ENCODE results near the gene APOL3. TPM values are rescaled to one million over a fixed set of nuclear protein-coding genes. Genes with fewer than 3 reads are reported as not detected.
A peak's percentile ranks its signal among the peaks of the same experiment; 100 is the strongest.
"Not testable (repeated sequence)": the region's sequence is repeated elsewhere in the genome, so short reads cannot be mapped to it uniquely, and the experiment has no call there.

Gene APOL3
- total RNA-seq, 8 experiments from 2014 or later = 0.09 to 31.4 (median 2.5) TPM; not detected in 1

DNA sequence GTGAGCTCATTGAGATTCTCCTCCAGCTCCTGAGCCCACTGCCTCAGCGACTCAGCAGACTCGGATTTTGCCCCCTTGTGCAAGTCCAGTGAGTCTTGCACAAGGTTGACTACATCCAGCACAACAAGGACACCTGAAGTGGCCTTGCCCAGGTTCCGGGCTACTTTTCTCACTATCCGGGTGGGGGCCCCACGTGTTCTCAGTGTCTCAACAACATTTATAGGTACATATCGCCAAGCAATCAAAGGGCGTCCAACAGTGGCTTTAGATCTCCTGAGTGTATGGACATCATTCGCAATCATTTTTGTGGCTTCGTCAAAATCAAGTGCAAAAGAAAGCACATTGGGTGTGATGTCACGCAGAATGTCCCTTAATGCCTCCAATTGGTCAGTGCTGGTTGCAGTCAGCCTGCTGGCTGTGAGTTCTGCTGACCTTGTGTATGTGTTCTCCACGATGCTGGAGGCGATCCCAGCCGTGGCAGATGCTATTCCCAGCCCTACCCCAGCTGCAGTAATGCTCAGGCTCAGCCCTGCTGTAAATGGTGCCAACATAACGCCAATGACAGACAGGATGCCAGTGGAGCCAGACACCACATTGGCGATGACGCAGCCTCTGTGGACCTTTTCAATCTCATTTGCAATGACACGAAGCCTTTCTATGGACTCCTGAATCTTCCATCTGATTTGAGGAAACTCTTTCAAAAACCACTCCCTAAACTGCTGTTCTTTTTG is 30.7 kb upstream of the APOL3 start:
- peak in 3 of 8 experiments; percentile 15 to 48 (median 20) for ATAC-seq (replicated peaks in 6 of 8)
- in situ Hi-C loops (cut with MboI; ENCODE audit: low pct_unique_long_range_greater_than_20kb in 2 of 9, low sequenced_read_pairs in 9 of 9, unreplicated experiment in 9 of 9) = loop anchor here in 1 of 9 experiments (10.0 kb wide), 1 partner anchor 84 kb away; no protein-coding TSS in a partner anchor
- Histone ChIP-seq H3K4me1 (replicated peaks in 1 of 2) (peaks cover 5 to 10% of the 10 kb centered on the region in 2 donors), H3K27ac (no peak overlapping the region), H3K4me3 (no peak overlapping the region)
- WGBS, 10 experiments = 18 to 100% (median 82%) methylated on average over 1 to 13 of the region's 17 CpGs; no CpG with 5 or more reads in 2 of the 10 experiments

GRCh38 chr22:36187862-36188261 is 27.3 kb upstream of the APOL3 start:
- ATAC-seq (replicated peaks in 6 of 8); H3K27ac ChIP-seq; H3K4me3 ChIP-seq; in situ Hi-C loops (cut with MboI; ENCODE audit: low pct_unique_long_range_greater_than_20kb in 2 of 9, low sequenced_read_pairs in 9 of 9, unreplicated experiment in 9 of 9); H3K4me1 ChIP-seq (replicated peaks in 1 of 2): not testable (repeated sequence)
- WGBS, 10 experiments = 60% methylated on average over 1 of the region's 6 CpGs; no CpG with 5 or more reads in 9 of the 10 experiments

DNA sequence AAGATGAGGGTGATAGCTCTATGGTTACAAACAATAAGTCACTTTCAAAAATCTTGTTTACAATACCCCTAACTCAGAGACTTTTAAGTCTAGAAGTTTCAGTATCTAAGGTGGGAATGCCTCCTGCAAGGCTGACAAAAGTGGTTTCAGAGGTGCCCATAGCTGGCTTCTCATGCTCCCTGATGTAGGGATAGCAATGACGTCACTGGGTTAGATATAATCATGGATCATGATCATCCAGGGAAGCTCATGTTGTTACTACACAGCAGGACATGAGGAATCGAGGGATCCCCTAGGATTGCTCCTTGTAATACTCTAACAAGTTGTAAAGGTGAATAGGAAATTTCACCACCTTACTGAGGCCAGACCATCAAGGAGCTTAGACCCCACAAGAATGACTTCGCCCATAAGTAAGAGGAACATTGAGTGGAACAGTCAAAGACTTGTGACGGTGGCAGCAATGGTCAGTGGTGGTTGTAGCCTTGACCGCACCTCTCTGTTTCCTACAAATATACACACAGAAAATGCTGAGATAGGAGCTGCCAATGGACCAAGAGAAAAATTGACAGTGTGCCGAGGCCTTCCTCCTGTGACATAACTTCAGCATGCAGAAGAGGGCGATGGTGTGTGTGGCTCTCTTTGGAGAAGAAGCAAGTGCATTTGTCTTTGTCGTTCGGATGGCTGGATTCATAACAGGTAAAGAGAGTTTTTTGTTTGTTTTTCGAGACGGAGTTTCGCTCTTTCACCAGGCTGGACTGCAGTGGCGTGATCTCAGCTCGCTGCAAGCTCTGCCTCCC is 25.5 kb upstream of the APOL3 start:
- Histone ChIP-seq H3K4me3 (no peak overlapping the region), H3K27ac (no peak overlapping the region), H3K4me1 (replicated peaks in 1 of 2) (no peaks in the 10 kb centered on the region)
- in situ Hi-C loops (cut with MboI; ENCODE audit: low pct_unique_long_range_greater_than_20kb in 2 of 9, low sequenced_read_pairs in 9 of 9, unreplicated experiment in 9 of 9) = no loop called here
- no peak for ATAC-seq (replicated peaks in 6 of 8)
- WGBS, 10 experiments = 50 to 100% (median 78%) methylated on average over 1 to 9 of the region's 14 CpGs; no CpG with 5 or more reads in 1 of the 10 experiments

DNA sequence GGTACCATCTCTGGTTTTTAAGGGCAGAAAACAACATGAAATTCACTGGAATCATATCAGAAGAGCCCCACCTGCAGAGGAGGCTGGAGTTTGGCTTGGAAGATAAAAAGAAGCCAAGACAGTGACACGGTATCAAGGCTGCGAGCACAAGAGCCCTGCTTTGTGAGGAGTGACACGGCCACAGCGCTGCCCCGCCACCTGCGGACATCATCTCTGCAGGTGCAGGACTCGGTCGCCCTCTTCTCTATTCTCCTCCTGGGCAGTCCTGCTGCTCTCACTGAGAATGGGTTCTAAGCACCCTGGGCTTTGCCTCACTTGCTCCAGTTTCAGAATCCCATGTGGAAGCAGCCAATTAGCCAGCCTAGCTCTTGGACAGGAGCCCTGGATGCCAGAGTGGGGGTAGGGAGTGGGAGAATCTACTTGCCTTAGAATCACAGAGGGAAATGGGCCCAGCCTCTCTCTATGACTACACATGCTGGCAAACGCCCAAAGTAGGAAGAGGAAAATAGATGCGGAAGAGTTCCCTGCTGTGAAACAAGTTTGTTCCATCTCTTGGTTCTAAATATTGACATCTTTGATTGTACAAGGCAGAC is 24.0 kb upstream of the APOL3 start:
- ATAC-seq (replicated peaks in 6 of 8) = peak in 2 of 8 experiments; percentile 8 to 41
- no peak overlapping the region for H3K4me3 ChIP-seq
- in situ Hi-C loops (cut with MboI; ENCODE audit: low pct_unique_long_range_greater_than_20kb in 2 of 9, low sequenced_read_pairs in 9 of 9, unreplicated experiment in 9 of 9) = no loop called here

GRCh38 chr22:36183446-36183845 is 22.9 kb upstream of the APOL3 start:
- in situ Hi-C loops (cut with MboI; ENCODE audit: low pct_unique_long_range_greater_than_20kb in 2 of 9, low sequenced_read_pairs in 9 of 9, unreplicated experiment in 9 of 9) = no loop called here
- no peak for ATAC-seq (replicated peaks in 6 of 8)
- 60 to 100% (median 89%) methylated on average over 1 to 4 of the region's 7 CpGs; no CpG with 5 or more reads in 1 of the 10 experiments for WGBS, 10 experiments
- Histone ChIP-seq H3K27ac (no peak overlapping the region), H3K4me3 (no peak overlapping the region), H3K4me1 (replicated peaks in 1 of 2) (no peaks in the 10 kb centered on the region)

More for the DNA sequence above, 24.0 kb upstream of the APOL3 start:
- 43 to 100% (median 80%) methylated on average over 1 to 7 of the region's 10 CpGs; no CpG with 5 or more reads in 3 of the 10 experiments for WGBS, 10 experiments
- H3K27ac ChIP-seq = no peak overlapping the region
- no peaks in the 10 kb centered on the region for H3K4me1 ChIP-seq (replicated peaks in 1 of 2)

- no peak overlapping the region for H3K27ac ChIP-seq
- 20 to 90% (median 80%) methylated on average over 1 to 2 of the region's 6 CpGs; no CpG with 5 or more reads in 5 of the 10 experiments for WGBS, 10 experiments
- in situ Hi-C loops (cut with MboI; ENCODE audit: low pct_unique_long_range_greater_than_20kb in 2 of 9, low sequenced_read_pairs in 9 of 9, unreplicated experiment in 9 of 9) = no loop called here
- H3K4me1 ChIP-seq (replicated peaks in 1 of 2) = no peaks in the 10 kb centered on the region
- ATAC-seq (replicated peaks in 6 of 8) = peak in 1 of 8 experiments; percentile 53
- H3K4me3 ChIP-seq = no peak overlapping the region
Observed at GRCh38 chr22:36182857-36183256, 22.3 kb upstream of the APOL3 start.

DNA sequence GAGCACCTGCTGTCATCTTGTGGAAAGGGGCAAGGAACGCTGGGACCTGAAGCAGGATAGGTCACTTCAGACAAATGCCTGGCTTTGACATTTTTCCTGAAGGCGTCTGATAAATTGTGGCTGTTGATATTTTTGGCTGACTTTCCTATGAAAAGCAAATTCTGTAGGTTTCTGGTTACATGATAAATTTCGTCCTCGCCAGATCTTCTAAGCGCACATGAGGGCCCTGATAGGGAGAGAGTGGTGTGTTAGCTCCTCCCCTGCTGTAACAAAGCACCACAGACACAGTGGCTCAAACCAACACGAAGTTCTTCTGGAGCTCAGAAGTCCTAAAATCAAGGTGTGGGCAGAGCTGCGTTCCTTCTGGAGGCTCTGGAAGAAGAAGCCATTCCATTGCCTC is 21.5 kb upstream of the APOL3 start:
- WGBS, 10 experiments = 40 to 100% (median 73%) methylated on average over 1 to 7 of the region's 7 CpGs; no CpG with 5 or more reads in 1 of the 10 experiments
- ATAC-seq (replicated peaks in 6 of 8) = no peak
- Histone ChIP-seq H3K4me3 (no peak overlapping the region), H3K4me1 (replicated peaks in 1 of 2) (no peaks in the 10 kb centered on the region), H3K27ac (no peak overlapping the region)
- in situ Hi-C loops (cut with MboI; ENCODE audit: low pct_unique_long_range_greater_than_20kb in 2 of 9, low sequenced_read_pairs in 9 of 9, unreplicated experiment in 9 of 9) = no loop called here

- H3K27ac ChIP-seq = no peak overlapping the region
- H3K4me3 ChIP-seq = no peak overlapping the region
- H3K4me1 ChIP-seq (replicated peaks in 1 of 2) = no peaks in the 10 kb centered on the region
- 48 to 92% (median 73%) methylated on average over 2 to 6 of the region's 6 CpGs; no CpG with 5 or more reads in 4 of the 10 experiments for WGBS, 10 experiments
- no peak for ATAC-seq (replicated peaks in 6 of 8)
- in situ Hi-C loops (cut with MboI; ENCODE audit: low pct_unique_long_range_greater_than_20kb in 2 of 9, low sequenced_read_pairs in 9 of 9, unreplicated experiment in 9 of 9) = no loop called here
Observed at GRCh38 chr22:36180928-36181327, 20.4 kb upstream of the APOL3 start.

DNA sequence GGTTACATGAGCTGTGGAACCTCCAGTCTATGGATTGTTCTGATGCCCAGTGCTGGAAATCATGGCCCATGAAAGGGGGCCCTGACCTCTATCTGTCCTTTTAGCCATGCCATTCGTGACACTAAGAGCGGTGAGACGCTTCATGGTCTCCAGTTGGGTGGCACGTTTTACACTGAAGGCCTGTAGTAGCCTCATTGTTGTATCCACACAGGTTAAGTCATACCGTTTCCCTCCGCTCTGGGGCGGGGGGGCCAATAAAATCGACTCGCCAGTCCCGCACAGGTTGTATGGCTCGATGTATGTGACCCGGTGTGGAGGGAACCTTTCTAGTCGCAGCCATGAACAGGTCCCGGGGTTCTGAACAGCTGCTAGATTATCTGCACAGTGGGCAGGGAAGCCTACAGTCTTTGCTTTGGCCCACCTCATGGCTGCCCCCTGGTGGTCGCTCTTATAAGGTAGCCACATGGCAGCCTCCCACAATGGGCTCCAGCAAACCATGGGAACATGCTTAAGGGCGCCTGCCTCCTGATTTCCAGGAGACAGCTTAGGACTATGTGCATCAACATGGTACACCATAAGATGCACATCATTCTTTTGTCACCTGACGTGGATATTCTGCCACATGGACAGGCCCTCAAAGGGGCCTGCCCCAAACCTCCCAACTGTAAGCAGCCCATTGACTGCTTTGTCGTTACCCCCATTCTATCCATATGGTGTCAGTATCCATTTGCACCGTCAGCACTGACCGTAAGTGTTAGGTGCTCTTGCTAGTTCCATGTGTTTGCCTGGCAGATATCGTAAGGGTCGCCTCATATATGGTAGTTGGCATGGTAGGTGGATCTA is 19.7 kb upstream of the APOL3 start:
- Histone ChIP-seq H3K4me1 (replicated peaks in 1 of 2) (no peaks in the 10 kb centered on the region), H3K27ac (no peak overlapping the region), H3K4me3 (no peak overlapping the region)
- WGBS, 10 experiments = 25 to 93% (median 67%) methylated on average over 2 to 15 of the region's 22 CpGs
- peak; percentile 33 to 100 (median 61) for ATAC-seq (replicated peaks in 6 of 8)
- in situ Hi-C loops (cut with MboI; ENCODE audit: low pct_unique_long_range_greater_than_20kb in 2 of 9, low sequenced_read_pairs in 9 of 9, unreplicated experiment in 9 of 9) = no loop called here

GRCh38 chr22:36177160-36177559 is 16.6 kb upstream of the APOL3 start:
- WGBS, 10 experiments = 14 to 100% (median 67%) methylated on average over 1 to 3 of the region's 3 CpGs; no CpG with 5 or more reads in 2 of the 10 experiments
- Histone ChIP-seq H3K4me3 (no peak overlapping the region), H3K4me1 (replicated peaks in 1 of 2) (no peaks in the 10 kb centered on the region), H3K27ac (no peak overlapping the region)
- in situ Hi-C loops (cut with MboI; ENCODE audit: low pct_unique_long_range_greater_than_20kb in 2 of 9, low sequenced_read_pairs in 9 of 9, unreplicated experiment in 9 of 9) = no loop called here
- ATAC-seq (replicated peaks in 6 of 8) = no peak

DNA sequence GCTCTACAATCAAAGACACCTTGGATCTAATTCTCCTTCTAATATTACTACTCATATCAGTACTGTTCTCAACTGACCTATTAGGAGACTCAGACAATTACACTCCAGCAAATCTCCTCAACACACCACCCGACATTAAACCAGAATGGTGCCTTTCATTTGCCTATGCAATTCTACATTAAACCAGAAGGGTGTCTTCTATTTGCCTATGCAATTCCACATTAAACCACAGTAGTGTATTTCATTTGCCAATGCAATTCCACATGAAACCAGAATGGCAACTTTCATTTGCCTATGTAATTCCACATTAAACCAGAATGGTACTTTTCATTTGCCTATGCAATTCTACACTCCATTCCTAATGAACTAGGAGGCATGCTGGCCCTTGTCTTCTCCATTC is 15.3 kb upstream of the APOL3 start:
- 0 to 80% (median 21%) methylated on average over 1 of the region's 1 CpG; no CpG with 5 or more reads in 2 of the 10 experiments for WGBS, 10 experiments

GRCh38 chr22:36171941-36172340 is 11.4 kb upstream of the APOL3 start:
- in situ Hi-C loops (cut with MboI; ENCODE audit: low pct_unique_long_range_greater_than_20kb in 2 of 9, low sequenced_read_pairs in 9 of 9, unreplicated experiment in 9 of 9) = no loop called here
- ATAC-seq (replicated peaks in 6 of 8) = no peak

More for the DNA sequence above, 15.3 kb upstream of the APOL3 start:
- no peak overlapping the region for H3K27ac ChIP-seq
- H3K4me3 ChIP-seq = no peak overlapping the region
- in situ Hi-C loops (cut with MboI; ENCODE audit: low pct_unique_long_range_greater_than_20kb in 2 of 9, low sequenced_read_pairs in 9 of 9, unreplicated experiment in 9 of 9) = no loop called here
- ATAC-seq (replicated peaks in 6 of 8) = no peak
- no peaks in the 10 kb centered on the region for H3K4me1 ChIP-seq (replicated peaks in 1 of 2)

More at GRCh38 chr22:36171941-36172340, 11.4 kb upstream of the APOL3 start:
- H3K27ac ChIP-seq = no peak overlapping the region
- H3K4me3 ChIP-seq = no peak overlapping the region
- WGBS, 10 experiments = 11 to 100% (median 50%) methylated on average over 1 to 3 of the region's 3 CpGs; no CpG with 5 or more reads in 2 of the 10 experiments
- no peaks in the 10 kb centered on the region for H3K4me1 ChIP-seq (replicated peaks in 1 of 2)
